GM18498 (cell line): ENCODE measurements around the gene VAPB.

Source experiments
- ATAC-seq: cut with Tn5 transposase; IDR thresholded peaks from one replicate; pipeline ENCODE4 v1.9.1; 2021; ENCODE audit warnings: mild to moderate bottlenecking, moderate library complexity; ENCODE audit not compliant: unreplicated experiment

VAPB gene

GRCh38 chr20:58377766-58378401, 11.1 kb upstream of the VAPB start:
- ATAC-seq, result no peak

GRCh38 chr20:58378704-58379103, 10.3 kb upstream of the VAPB start:
- ATAC-seq, result no peak

- ATAC-seq, result no peak
These were observed 7.4 kb upstream of the VAPB start for GRCh38 chr20:58381627-58382026.

- no peak for ATAC-seq
These were observed 6.9 kb upstream of the VAPB start for GRCh38 chr20:58382096-58382495.

GRCh38 chr20:58384821-58385220, 4.2 kb upstream of the VAPB start:
- no peak for ATAC-seq

DNA sequence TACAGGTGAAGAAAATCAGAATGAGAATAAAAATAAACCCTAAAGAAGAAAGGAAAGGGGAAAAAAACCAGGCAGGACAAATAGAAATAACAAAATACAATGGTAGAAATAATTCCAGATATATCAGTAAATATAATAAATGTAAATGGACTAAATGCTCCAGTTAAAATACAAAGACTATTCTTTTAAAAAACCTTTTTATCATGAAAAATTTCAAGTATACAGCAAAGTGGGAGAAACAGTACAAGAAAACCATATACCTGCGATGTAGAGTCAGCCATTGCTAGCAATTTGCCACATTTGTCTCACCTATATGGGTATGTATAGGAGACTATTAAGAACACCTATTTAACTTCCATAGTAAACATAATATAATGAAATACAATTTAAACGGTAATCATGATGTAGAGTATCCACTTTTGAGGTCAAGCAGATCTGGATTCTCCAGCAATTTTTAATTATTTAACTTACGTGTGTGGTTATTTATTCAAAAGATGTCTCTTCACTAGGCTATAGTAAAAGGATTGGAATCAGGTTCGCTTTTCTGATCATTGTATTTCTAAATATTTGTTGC, 914 bp upstream of the VAPB start:
- ATAC-seq, result no peak

DNA sequence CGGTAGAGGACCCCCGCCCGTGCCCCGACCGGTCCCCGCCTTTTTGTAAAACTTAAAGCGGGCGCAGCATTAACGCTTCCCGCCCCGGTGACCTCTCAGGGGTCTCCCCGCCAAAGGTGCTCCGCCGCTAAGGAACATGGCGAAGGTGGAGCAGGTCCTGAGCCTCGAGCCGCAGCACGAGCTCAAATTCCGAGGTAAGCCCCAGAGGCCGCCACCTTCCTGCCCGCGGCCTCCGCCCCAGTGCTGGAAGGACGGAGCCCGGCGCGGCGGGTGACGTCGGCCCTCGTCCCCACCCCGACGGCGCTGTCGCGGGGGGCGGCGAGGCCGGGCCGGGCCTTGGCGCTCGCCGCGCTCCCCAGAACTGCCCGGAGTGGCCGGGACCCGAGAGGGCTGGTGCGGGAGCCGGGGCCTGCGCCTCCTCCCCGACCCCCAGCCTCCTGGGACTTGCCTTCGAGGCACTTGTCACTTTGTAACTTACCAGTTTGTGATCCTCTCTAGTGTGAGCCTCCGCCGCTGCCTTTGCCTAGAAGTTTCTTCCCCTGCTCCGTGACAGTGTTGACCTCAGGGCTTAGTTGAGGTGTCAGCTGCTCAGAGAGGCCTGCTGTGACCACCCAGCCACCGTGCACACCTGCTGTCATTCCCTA, 417 bp downstream of the VAPB start:
- peak; percentile 30 for ATAC-seq

DNA sequence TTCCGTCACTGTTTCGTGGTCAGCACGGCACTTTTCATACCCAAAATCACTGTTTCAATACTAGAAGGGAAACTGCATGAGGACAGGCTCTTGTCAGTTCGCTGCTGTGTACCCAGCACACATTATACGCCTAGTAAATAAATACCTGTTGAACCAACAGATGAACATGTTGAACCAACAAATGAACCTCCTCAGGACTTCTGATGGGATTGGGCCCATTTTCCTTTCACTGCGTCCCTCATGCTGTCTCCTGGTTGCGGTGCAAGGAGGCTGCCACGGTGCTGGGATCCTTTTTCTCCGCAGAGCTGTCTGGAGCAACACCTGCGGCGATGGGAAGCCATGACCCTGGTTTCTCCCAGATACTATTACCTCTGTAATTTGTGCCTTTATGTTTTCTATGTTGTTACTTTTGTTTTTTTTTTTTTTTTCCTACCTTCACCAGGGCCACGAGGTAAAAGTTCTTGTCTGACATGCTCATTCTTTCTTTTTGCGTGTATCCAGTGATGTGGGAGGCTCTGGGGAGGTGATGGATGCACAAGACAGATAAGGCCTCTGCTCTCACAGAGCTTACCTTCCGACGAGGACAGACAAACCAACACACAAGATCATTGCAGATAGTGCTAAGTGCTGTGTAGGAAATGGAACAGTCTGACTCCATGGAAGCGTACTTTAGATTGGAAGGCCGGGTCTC, 1.1 kb downstream of the VAPB start:
- no peak for ATAC-seq

- no peak for ATAC-seq
These were observed 1.6 kb downstream of the VAPB start for GRCh38 chr20:58390659-58391035.

DNA sequence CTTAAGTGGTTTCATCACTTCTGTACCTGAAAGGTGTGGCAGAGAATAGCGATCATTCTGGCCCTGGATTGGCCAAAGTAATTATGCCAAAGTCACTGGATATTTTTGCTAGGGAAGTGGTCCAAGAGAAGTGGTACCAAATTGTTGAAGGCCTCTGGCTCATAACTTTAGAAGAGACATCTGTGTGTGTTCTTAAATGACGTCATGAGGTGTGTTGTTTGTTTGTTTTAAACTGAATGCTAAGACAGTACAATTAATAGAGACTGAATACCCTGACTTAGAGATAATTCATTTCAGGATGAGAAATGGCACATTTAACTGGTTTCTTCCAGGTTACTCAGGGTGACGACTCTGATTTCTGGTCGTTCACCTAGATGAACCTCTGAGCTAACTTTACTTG, 3.3 kb downstream of the VAPB start:
- ATAC-seq, result no peak

- ATAC-seq, result no peak
These were observed 4.3 kb downstream of the VAPB start for GRCh38 chr20:58393299-58393698.

GRCh38 chr20:58394801-58395200, 5.8 kb downstream of the VAPB start:
- ATAC-seq, result no peak

DNA sequence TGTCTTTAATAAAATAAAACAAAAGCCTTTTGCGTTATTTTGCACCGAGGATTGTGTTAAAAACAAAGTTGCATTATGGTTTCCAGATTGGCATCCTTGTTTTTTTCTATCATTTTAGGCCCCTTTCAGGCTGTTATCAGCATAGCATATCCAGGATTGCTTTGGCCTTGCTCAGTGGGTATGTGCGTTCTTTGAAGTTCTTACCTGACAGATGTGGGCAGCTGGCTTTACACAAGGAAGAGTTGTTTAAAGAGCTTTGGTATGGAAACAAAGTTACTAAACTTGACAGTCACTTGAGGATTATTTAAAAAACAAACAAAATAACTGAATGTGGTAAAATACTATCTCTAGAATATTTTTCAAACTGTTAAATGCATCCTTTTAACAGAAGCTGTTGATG, 6.6 kb downstream of the VAPB start:
- no peak for ATAC-seq

GRCh38 chr20:58397429-58397828, 8.4 kb downstream of the VAPB start:
- no peak for ATAC-seq

DNA sequence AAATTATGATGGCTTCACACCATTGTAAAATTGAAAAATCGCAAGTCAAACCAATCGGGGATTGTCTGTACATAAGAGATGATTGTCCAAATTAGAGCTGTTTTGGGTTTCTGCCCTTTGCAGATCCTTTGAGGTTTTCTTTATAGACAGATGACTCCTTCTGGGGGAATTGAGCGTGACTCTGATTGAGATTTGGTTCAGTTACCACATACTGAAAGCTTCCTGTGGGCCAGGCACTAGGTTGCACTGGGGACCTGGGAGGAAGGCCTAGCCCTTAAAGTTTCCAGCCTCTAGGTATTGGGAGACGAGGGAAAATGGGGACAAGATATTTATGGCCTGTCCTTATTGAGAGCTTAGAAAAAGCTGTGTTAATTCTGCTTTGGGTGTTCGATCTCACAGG, 9.2 kb downstream of the VAPB start:
- no peak for ATAC-seq

DNA sequence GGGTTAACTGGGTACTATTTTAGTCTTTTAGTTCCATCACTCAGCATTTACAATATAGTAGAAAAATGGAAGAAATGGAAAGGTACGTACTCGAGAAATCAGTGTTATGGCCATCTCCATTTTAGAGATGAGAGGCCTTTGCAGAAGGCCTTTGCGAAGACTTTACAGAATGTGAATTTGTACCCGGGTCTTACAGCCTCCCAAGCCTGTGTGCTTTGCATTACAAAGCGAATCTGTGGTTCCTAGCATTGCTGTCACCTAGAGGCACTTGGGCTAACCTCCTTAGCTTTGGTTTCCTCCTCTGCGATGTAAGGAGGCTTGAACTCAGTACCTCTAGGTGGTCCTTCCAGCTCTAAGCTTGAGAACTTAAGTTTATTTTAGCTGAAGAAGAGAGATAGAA, 10.9 kb downstream of the VAPB start:
- ATAC-seq, result no peak

- no peak for ATAC-seq
These were observed 12.1 kb downstream of the VAPB start for GRCh38 chr20:58401162-58401561.

DNA sequence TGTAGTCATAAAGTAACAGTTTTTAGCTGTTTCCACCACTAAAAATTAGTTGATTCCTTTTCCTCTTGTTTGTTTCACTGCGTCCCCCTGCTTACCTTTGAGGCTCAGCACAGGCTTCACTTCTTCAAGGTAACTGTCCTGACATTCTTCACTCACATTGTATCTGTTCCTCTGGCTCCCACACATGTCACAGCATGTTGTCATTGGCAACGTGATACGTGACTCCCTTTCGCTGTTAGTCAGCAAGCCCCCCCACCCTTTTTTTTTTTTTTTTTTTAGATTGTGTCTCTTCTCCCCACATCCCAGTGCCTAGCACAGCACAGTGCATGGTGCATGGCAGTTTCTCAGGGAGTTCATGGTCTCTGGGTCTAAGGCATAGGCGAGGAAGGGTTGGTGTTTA, 13.3 kb downstream of the VAPB start:
- no peak for ATAC-seq

DNA sequence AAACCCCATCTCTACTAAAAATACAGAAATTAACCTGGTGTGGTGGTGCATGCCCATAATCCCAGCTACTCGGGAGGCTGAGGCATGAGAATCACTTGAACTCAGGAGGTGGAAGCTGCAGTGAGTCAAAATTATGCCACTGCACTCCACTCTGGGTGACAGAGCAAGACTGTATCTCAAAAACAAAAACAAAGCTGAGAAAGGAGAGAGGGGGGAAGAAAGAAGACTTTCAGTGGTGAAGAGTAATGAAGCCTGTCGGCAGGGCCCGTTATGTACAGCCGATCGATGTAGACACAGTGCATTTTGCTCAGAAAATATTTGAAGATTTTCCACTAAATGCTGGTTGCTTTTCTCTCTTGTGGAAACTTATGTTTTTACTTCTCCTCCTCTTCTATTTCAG, 13.8 kb downstream of the VAPB start:
- ATAC-seq, result peak; percentile 82

DNA sequence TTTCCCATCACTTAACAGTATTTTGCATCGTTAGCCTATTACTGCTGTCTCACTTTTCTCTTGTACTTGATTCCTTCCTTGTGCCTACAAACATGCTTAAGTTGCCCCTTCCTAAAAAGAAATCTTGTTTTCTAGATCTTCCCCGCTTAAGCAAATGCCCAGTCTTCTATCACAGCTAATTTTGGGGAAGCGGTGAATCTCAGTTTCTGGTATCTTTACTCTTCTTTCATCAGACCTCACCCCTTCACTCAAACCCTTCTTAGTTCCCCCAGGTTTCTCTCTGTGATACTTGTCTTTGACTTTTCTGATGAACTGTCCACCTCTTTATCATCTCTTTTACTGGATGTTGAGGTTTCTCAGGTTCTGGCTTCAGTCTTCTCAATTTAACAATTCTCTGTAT, 14.2 kb downstream of the VAPB start:
- peak; percentile 27 for ATAC-seq

GRCh38 chr20:58405504-58406291, 16.7 kb downstream of the VAPB start:
- no peak for ATAC-seq
